LNCAP (cell line): Measurements from ENCODE around the gene UQCC5.

Source experiments
- CTCF ChIP-seq: fragments of 450-650 bp; IDR thresholded peaks from 2 replicates; pipeline ENCODE4 v1.5.1; 2017; ENCODE audit warnings: mild to moderate bottlenecking

UQCC5 gene

DNA sequence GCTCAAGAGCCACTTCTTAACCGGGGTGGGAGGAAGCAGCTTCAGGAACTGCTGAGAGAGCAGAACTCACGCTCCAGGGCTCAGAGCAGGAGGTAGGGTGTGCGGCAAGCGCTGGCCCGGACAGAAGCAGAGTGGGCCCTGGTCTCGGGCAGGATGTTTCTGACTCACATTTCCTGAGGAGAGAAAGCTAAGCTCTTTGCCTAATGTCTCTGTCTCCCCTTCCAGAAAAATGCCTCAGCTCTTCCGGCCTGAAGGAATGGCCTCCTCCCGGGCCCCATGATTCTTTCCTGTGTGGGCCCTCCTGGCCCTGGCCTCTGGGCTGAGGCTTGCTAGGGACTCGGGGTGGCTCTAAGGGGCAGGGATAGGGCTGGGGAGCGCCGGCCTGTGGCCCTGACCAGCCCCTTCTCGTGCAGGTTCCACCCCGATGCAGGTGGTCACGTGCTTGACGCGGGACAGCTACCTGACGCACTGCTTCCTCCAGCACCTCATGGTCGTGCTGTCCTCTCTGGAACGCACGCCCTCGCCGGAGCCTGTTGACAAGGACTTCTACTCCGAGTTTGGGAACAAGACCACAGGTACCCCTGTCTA is 45.4 kb upstream of the UQCC5 start:
- no peak for TF ChIP-seq CTCF

GRCh38 chr3:52492059-52492458 is 44.3 kb upstream of the UQCC5 start:
- no peak for TF ChIP-seq CTCF

GRCh38 chr3:52493232-52494017 is 43.0 kb upstream of the UQCC5 start:
- no peak for TF ChIP-seq CTCF

- no peak for TF ChIP-seq CTCF
Measured at GRCh38 chr3:52494445-52494844, 42.0 kb upstream of the UQCC5 start.

- TF ChIP-seq CTCF, result no peak
Measured at GRCh38 chr3:52494886-52495495, 41.4 kb upstream of the UQCC5 start, which contains the start of gene STAB1. STAB1 (plus strand) TSS chr3:52495338; CDS start chr3:52495414, 76 bp downstream.

GRCh38 chr3:52495777-52496602 is 40.4 kb upstream of the UQCC5 start:
- no peak for TF ChIP-seq CTCF
